Endothelial cell of umbilical vein (primary cell): Measurements from ENCODE around the gene LINC01488. TPM values are rescaled to one million over a fixed set of nuclear protein-coding genes. Genes with fewer than 3 reads are reported as not detected.

Source experiments
- BruUV-seq: library from RNA; stranded (reverse); fragments of 400-500 nt; replicated peaks from 2 replicates; lab custom pipeline; 2021; lab: Mats Ljungman, UMichigan
- CTCF ChIA-PET: fragments of 300-600, 350-600 bp; sonication (Branson Sonifier 250); formaldehyde crosslinking; loops from one replicate; lab custom pipeline; 2021; ENCODE audit warnings: antibody characterized with exemption, inconsistent platforms; lab: Charles Lee
- POLR2A ChIA-PET: fragments of 300-600, 350-600 bp; sonication (Branson Sonifier 250); formaldehyde crosslinking; loops from one replicate; lab custom pipeline; 2021; ENCODE audit warnings: antibody characterized with exemption, inconsistent platforms; lab: Charles Lee
- DNase-seq: peaks from one replicate; pipeline ENCODE4 v3.0.0-alpha.2; 2011; ENCODE audit warnings: low read depth, low spot score
- FAIRE-seq: peaks from 2 replicates; lab custom pipeline; 2011; peaks lifted over from hg19 to GRCh38; lab: Jason Lieb, UNC
- H2AFZ ChIP-seq: 2 replicates; pipeline ENCODE4 v1.6.0; 2012; ENCODE audit warnings: low read depth, low read length, control low read depth, inconsistent platforms
- H3K27ac ChIP-seq: 2 replicates; pipeline ENCODE4 v1.5.1; 2011; ENCODE audit warnings: low read depth, mild to moderate bottlenecking, control low read depth, low read length, moderate library complexity; ENCODE audit not compliant: insufficient read depth
- H3K27me3 ChIP-seq, 2 experiments: 2 replicates each; pipeline versions ENCODE4 v1.6.0 to v1.6.1; 2011; ENCODE audit warnings: low read length in 2 of 2, mixed read lengths in 1 of 2; ENCODE audit not compliant: control insufficient read depth in 2 of 2, insufficient read depth in 2 of 2
- H3K36me3 ChIP-seq, 2 experiments: 2 replicates in 1 of 2; 3 replicates in 1 of 2; pipeline ENCODE4 v1.5.1; 2011; ENCODE audit warnings: low read length in 2 of 2, mild to moderate bottlenecking in 1 of 2, moderate library complexity in 1 of 2; ENCODE audit not compliant: control insufficient read depth in 2 of 2, insufficient read depth in 2 of 2; ENCODE audit errors: extremely low read depth in 1 of 2
- H3K4me1 ChIP-seq: 3 replicates; pipeline ENCODE4 v1.5.1; 2011; ENCODE audit warnings: mild to moderate bottlenecking, low read length; ENCODE audit not compliant: control insufficient read depth, insufficient read depth; ENCODE audit errors: extremely low read depth
- H3K4me2 ChIP-seq: 2 replicates; pipeline ENCODE4 v1.6.1; 2011; ENCODE audit warnings: low read length, control low read depth, mixed read lengths; ENCODE audit not compliant: insufficient read depth
- H3K4me3 ChIP-seq, 3 experiments: fragments of 200-600 bp in 1 of 3; sonication (generic), shearing (Covaris generic) in 1 of 3; replicated peaks in 1 of 3; 2 replicates each; pipeline ENCODE4 v1.5.1; 2011 to 2016; ENCODE audit warnings: control low read depth in 3 of 3, low read length in 3 of 3, mild to moderate bottlenecking in 2 of 3, inconsistent platforms in 1 of 3, low read depth in 1 of 3, moderate library complexity in 1 of 3; ENCODE audit not compliant: insufficient read depth in 1 of 3
- H3K79me2 ChIP-seq: 2 replicates; pipeline ENCODE4 v1.6.0; 2012; ENCODE audit warnings: low read length, inconsistent platforms; ENCODE audit not compliant: control insufficient read depth, insufficient read depth
- H3K9ac ChIP-seq: replicated peaks from 2 replicates; pipeline ENCODE3; 2011; ENCODE audit warnings: low read length, control low read depth; ENCODE audit not compliant: insufficient read depth; ENCODE audit errors: extremely low read depth
- H3K9me1 ChIP-seq: replicated peaks from 3 replicates; pipeline ENCODE4 v1.6.0; 2011; ENCODE audit warnings: mild to moderate bottlenecking, low read length; ENCODE audit not compliant: control insufficient read depth, insufficient read depth; ENCODE audit errors: extremely low read depth
- H3K9me3 ChIP-seq: replicated peaks from 2 replicates; pipeline ENCODE4 v1.5.1; 2012; ENCODE audit warnings: low read length, inconsistent platforms; ENCODE audit not compliant: control insufficient read depth, insufficient read depth
- H4K20me1 ChIP-seq: replicated peaks from 2 replicates; pipeline ENCODE3; 2011; ENCODE audit warnings: mild to moderate bottlenecking, low read length; ENCODE audit not compliant: control insufficient read depth, insufficient read depth; ENCODE audit errors: extremely low read depth
- CTCF ChIP-seq, 2 donors: IDR thresholded peaks; 1 replicate in 1 of 2; 2 replicates in 1 of 2; pipeline ENCODE4 v1.5.1; 2011; ENCODE audit warnings: low read length in 2 of 2, mild to moderate bottlenecking in 2 of 2, moderate library complexity in 2 of 2, control low read depth in 1 of 2, inconsistent platforms in 1 of 2, low read depth in 1 of 2; ENCODE audit not compliant: insufficient read depth in 1 of 2; ENCODE audit errors: extremely low read depth in 1 of 2
- EZH2 ChIP-seq: IDR thresholded peaks from 2 replicates; pipeline ENCODE4 v1.6.1; 2012; ENCODE audit warnings: borderline replicate concordance, low read depth, mild to moderate bottlenecking, moderate library complexity, low read length, inconsistent platforms; ENCODE audit not compliant: severe bottlenecking
- FOS ChIP-seq: IDR thresholded peaks from 2 replicates; pipeline ENCODE4 v1.6.1; 2011; ENCODE audit warnings: mild to moderate bottlenecking, low read length, moderate library complexity, borderline replicate concordance; ENCODE audit not compliant: insufficient read depth
- GATA2 ChIP-seq: IDR thresholded peaks from 2 replicates; pipeline ENCODE4 v1.7.0; 2011; ENCODE audit warnings: low read depth, mild to moderate bottlenecking, moderate library complexity, mixed read lengths, low read length; ENCODE audit not compliant: insufficient read length, insufficient read depth
- POLR2A ChIP-seq: IDR thresholded peaks from 2 replicates; pipeline ENCODE4 v1.6.1; 2012; ENCODE audit warnings: low read depth, mild to moderate bottlenecking, control low read depth, low read length
- POLR2AphosphoS5 ChIP-seq: IDR thresholded peaks from 2 replicates; pipeline ENCODE4 v1.6.1; 2012; ENCODE audit warnings: low read depth, mild to moderate bottlenecking, control low read depth, low read length, moderate library complexity; ENCODE audit not compliant: insufficient read depth
- dilution Hi-C: fragments of 300-500 bp; cut with MboI; formaldehyde crosslinking; loops from one replicate; pipeline ENCODE4 v1.15.0; 2019; ENCODE audit warnings: low sequenced_read_pairs; ENCODE audit not compliant: extremely low pct_ligation_motif_present
- intact Hi-C: fragments of 100-400 bp; cut with micrococcal nuclease; formaldehyde crosslinking; loops from one replicate; pipeline ENCODE4 v1.10.0; 2022
- polyA plus RNA-seq, 4 experiments: library from polyadenylated mRNA; depleted of rRNA in 3 of 4; stranded (reverse) in 3 of 4; unstranded in 1 of 4; fragments of >200 nt; gene quantifications; 2 replicates each; pipeline versions ENCODE4 v1.2.1 to v1.2.3, GENCODE V29; 2011 to 2012; ENCODE audit warnings: missing spikeins in 1 of 4
- total RNA-seq: library from RNA; stranded (reverse); gene quantifications from 2 replicates; pipeline ENCODE4 v1.2.3, GENCODE V29; 2021

The LINC01488 gene
- total and polyA plus RNA-seq, 2 donors (not counting 3 experiments of a cell fraction or from before 2014, with no cell fraction given) = not detected

- Histone ChIP-seq H3K4me2 (no peak overlapping the region), H3K36me3 (no peaks in the 10 kb centered on the region), H3K27me3 (no peaks in the 10 kb centered on the region), H3K4me1 (peaks cover 7% of the 10 kb centered on the region), H3K9me1 (no peaks in the 10 kb centered on the region), H3K9ac (no peak overlapping the region), H3K27ac (no peak overlapping the region), H3K9me3 (no peaks in the 10 kb centered on the region), H4K20me1 (no peaks in the 10 kb centered on the region), H3K4me3 (no peak overlapping the region), H2AFZ (no peak overlapping the region), H3K79me2 (no peaks in the 10 kb centered on the region)
- intact Hi-C loops (no loop called here), dilution Hi-C loops (no loop called here)
- POLR2A ChIA-PET = no interaction called here
- BruUV-seq = no TSS peak
- FAIRE-seq = no peak
- no peak for DNase-seq
- TF ChIP-seq CTCF (IDR thresholded peaks at IDR 0.05; ENCODE audit: extremely low read depth in 1 of 2, insufficient read depth in 1 of 2, low read depth in 1 of 2, low read length in 2 of 2) = no peak
- no peak for TF ChIP-seq POLR2A
- no peak for TF ChIP-seq FOS
- no peak for TF ChIP-seq POLR2AphosphoS5
- no peak for TF ChIP-seq GATA2
- no peak for TF ChIP-seq EZH2
- CTCF ChIA-PET = no interaction called here
Observed at GRCh38 chr11:69537126-69537525, 55.7 kb downstream of the LINC01488 start.
